ENCODE data around the gene LYPLA2. TPM values are rescaled to one million over a fixed set of nuclear protein-coding genes. Genes with fewer than 3 reads are reported as not detected.
A peak's percentile ranks its signal among the peaks of the same experiment; 100 is the strongest.
"Not testable (repeated sequence)": the region's sequence is repeated elsewhere in the genome, so short reads cannot be mapped to it uniquely, and the experiment has no call there.

LYPLA2 gene
- total and polyA plus RNA-seq, 4 donors, result 30.9 to 83.1 (median 66.9) TPM

GRCh38 chr1:23793018-23793781 is 2.3 kb downstream of the LYPLA2 start:
- Histone ChIP-seq H3K9ac (ENCODE audit: insufficient read depth in 1 of 2, low read length in 2 of 2) (no peak overlapping the region), H3K4me1 (ENCODE audit: control insufficient read depth in 5 of 5, insufficient read depth in 5 of 5, low read length in 5 of 5) (peaks cover 4 to 31% (median 7%) of the 10 kb centered on the region in 5 donors), H3K27me3 (ENCODE audit: control insufficient read depth in 3 of 3, insufficient read depth in 3 of 3, low read length in 2 of 3) (no peaks in the 10 kb centered on the region), H3K36me3 (ENCODE audit: control insufficient read depth in 4 of 4, insufficient read depth in 4 of 4, low read length in 4 of 4) (peaks cover 0 to 46% (median 5%) of the 10 kb centered on the region in 4 donors), H3K27ac (ENCODE audit: low read depth in 1 of 2, low read length in 1 of 2) (peak overlapping the region in 1 of 2 donors; percentile 41), H3K9me3 (ENCODE audit: control insufficient read depth in 4 of 4, insufficient read depth in 3 of 4, low read length in 3 of 4) (peaks cover 0 to 1% (median 0%) of the 10 kb centered on the region in 4 donors), H3K4me3 (no peak overlapping the region)
- DNase-seq (peak in 2 of 3 donors; percentile 24 to 38), ATAC-seq (ENCODE audit: insufficient read depth, low FRiP score) (no peak)
- WGBS, 2 donors, result 60 to 74% methylated on average over 16 of the region's 16 CpGs
- TF ChIP-seq CTCF (IDR thresholded peaks at IDR 0.05; ENCODE audit: control extremely low read depth, extremely low read depth), result no peak

GRCh38 chr1:23793861-23794731 is 3.2 kb downstream of the LYPLA2 start:
- H3K9ac ChIP-seq (ENCODE audit: insufficient read depth in 1 of 2, low read length in 2 of 2), result no peak overlapping the region
- H3K27ac ChIP-seq (ENCODE audit: low read depth in 1 of 2, low read length in 1 of 2), result no peak overlapping the region
- TF ChIP-seq CTCF (IDR thresholded peaks at IDR 0.05; ENCODE audit: control extremely low read depth, extremely low read depth), result no peak
- H3K9me3 ChIP-seq (ENCODE audit: control insufficient read depth in 4 of 4, insufficient read depth in 3 of 4, low read length in 3 of 4), result peaks cover 0 to 1% (median 0%) of the 10 kb centered on the region in 4 donors
- no peak for ATAC-seq (ENCODE audit: insufficient read depth, low FRiP score)
- peaks cover 4 to 37% (median 7%) of the 10 kb centered on the region in 5 donors for H3K4me1 ChIP-seq (ENCODE audit: control insufficient read depth in 5 of 5, insufficient read depth in 5 of 5, low read length in 5 of 5)
- 71 to 82% methylated on average over 17 to 21 of the region's 21 CpGs for WGBS, 2 donors
- peaks cover 0 to 44% (median 4%) of the 10 kb centered on the region in 4 donors for H3K36me3 ChIP-seq (ENCODE audit: control insufficient read depth in 4 of 4, insufficient read depth in 4 of 4, low read length in 4 of 4)
- no peak overlapping the region for H3K4me3 ChIP-seq
- no peak for DNase-seq
- no peaks in the 10 kb centered on the region for H3K27me3 ChIP-seq (ENCODE audit: control insufficient read depth in 3 of 3, insufficient read depth in 3 of 3, low read length in 2 of 3)

- peaks cover 5 to 43% (median 10%) of the 10 kb centered on the region in 5 donors for H3K4me1 ChIP-seq (ENCODE audit: control insufficient read depth in 5 of 5, insufficient read depth in 5 of 5, low read length in 5 of 5)
- H3K9me3 ChIP-seq (ENCODE audit: control insufficient read depth in 4 of 4, insufficient read depth in 3 of 4, low read length in 3 of 4); H3K9ac ChIP-seq (ENCODE audit: insufficient read depth in 1 of 2, low read length in 2 of 2); H3K27me3 ChIP-seq (ENCODE audit: control insufficient read depth in 3 of 3, insufficient read depth in 3 of 3, low read length in 2 of 3); H3K4me3 ChIP-seq; H3K27ac ChIP-seq (ENCODE audit: low read depth in 1 of 2, low read length in 1 of 2); ATAC-seq (ENCODE audit: insufficient read depth, low FRiP score); DNase-seq: not testable (repeated sequence)
- WGBS, 2 donors, result 84 to 88% methylated on average over 9 of the region's 9 CpGs
- H3K36me3 ChIP-seq (ENCODE audit: control insufficient read depth in 4 of 4, insufficient read depth in 4 of 4, low read length in 4 of 4), result peaks cover 0 to 44% (median 4%) of the 10 kb centered on the region in 4 donors
Observed at GRCh38 chr1:23794732-23795182, 3.8 kb downstream of the LYPLA2 start.
